ENCODE measurements around the gene LARGE1.

Gene LARGE1

GRCh38 chr22:33337524-33337923 is 582.8 kb downstream of the LARGE1 start:
- no peak for DNase-seq

- DNase-seq: no peak
These were observed 584.5 kb downstream of the LARGE1 start for GRCh38 chr22:33335611-33336279.

- DNase-seq: no peak
These were observed 587.7 kb downstream of the LARGE1 start for GRCh38 chr22:33332538-33332937.

GRCh38 chr22:33331017-33331416 is 589.3 kb downstream of the LARGE1 start:
- DNase-seq: no peak

- DNase-seq: no peak
These were observed 589.7 kb downstream of the LARGE1 start for GRCh38 chr22:33330534-33330933.

- no peak for DNase-seq
These were observed 590.9 kb downstream of the LARGE1 start for GRCh38 chr22:33329398-33329797.

- no peak for DNase-seq
These were observed 591.4 kb downstream of the LARGE1 start for GRCh38 chr22:33328789-33329296.

GRCh38 chr22:33327348-33327860 is 592.9 kb downstream of the LARGE1 start:
- DNase-seq: no peak

- DNase-seq: no peak
These were observed 593.6 kb downstream of the LARGE1 start for GRCh38 chr22:33326540-33327295.

- DNase-seq: no peak
These were observed 594.9 kb downstream of the LARGE1 start for GRCh38 chr22:33325232-33326004.

- DNase-seq: no peak
These were observed 596.0 kb downstream of the LARGE1 start for GRCh38 chr22:33324228-33324627.

- no peak for DNase-seq
These were observed 598.8 kb downstream of the LARGE1 start for GRCh38 chr22:33321466-33321865.

- DNase-seq: no peak
These were observed 604.3 kb downstream of the LARGE1 start for GRCh38 chr22:33315954-33316353.

- no peak for DNase-seq
These were observed 605.2 kb downstream of the LARGE1 start for GRCh38 chr22:33315117-33315516.

- no peak for DNase-seq
These were observed 606.0 kb downstream of the LARGE1 start for GRCh38 chr22:33314316-33314715.

- DNase-seq: no peak
These were observed 617.2 kb downstream of the LARGE1 start for GRCh38 chr22:33303099-33303498.

GRCh38 chr22:33302549-33302948 is 617.7 kb downstream of the LARGE1 start:
- DNase-seq: no peak

- DNase-seq: peak; percentile 41
These were observed 618.2 kb downstream of the LARGE1 start for GRCh38 chr22:33302049-33302545.

GRCh38 chr22:33300165-33300564 is 620.1 kb downstream of the LARGE1 start:
- DNase-seq: no peak

- DNase-seq: no peak
These were observed 620.9 kb downstream of the LARGE1 start for GRCh38 chr22:33299245-33299956.

- DNase-seq: no peak
These were observed 623.3 kb downstream of the LARGE1 start for GRCh38 chr22:33296941-33297340.

GRCh38 chr22:33288078-33288477 is 632.2 kb downstream of the LARGE1 start:
- no peak for DNase-seq

GRCh38 chr22:33275073-33275443 is 645.2 kb downstream of the LARGE1 start:
- no peak for DNase-seq
